ENCODE measurements around the gene PPP2R2C. TPM values are rescaled to one million over a fixed set of nuclear protein-coding genes. Genes with fewer than 3 reads are reported as not detected.

PPP2R2C gene
- total RNA-seq, 6 experiments from 2014 or later: 0.14 to 0.25 (median 0.23) TPM; not detected in 2

GRCh38 chr4:6402566-6403399, 69.6 kb downstream of the PPP2R2C start:
- H3K27ac Mint-ChIP-seq: no peak overlapping the region
- no peaks in the 10 kb centered on the region for H3K4me1 Mint-ChIP-seq (ENCODE audit: low read depth)
- no peak for TF ChIP-seq CTCF (IDR thresholded peaks at IDR 0.05)
- no peaks in the 10 kb centered on the region for H3K36me3 Mint-ChIP-seq (ENCODE audit: low read depth)
- DNase-seq: no peak
- H3K4me3 Mint-ChIP-seq: no peak overlapping the region
- H3K9me3 Mint-ChIP-seq: no peaks in the 10 kb centered on the region
- peaks cover 44% of the 10 kb centered on the region for H3K27me3 Mint-ChIP-seq (ENCODE audit: insufficient read depth)

- Mint-ChIP-seq H3K4me1 (ENCODE audit: low read depth) (no peaks in the 10 kb centered on the region), H3K36me3 (ENCODE audit: low read depth) (no peaks in the 10 kb centered on the region), H3K27ac (no peak overlapping the region), H3K9me3 (no peaks in the 10 kb centered on the region), H3K4me3 (no peak overlapping the region), H3K27me3 (ENCODE audit: insufficient read depth) (peaks cover 47% of the 10 kb centered on the region)
- DNase-seq: no peak
- TF ChIP-seq CTCF (IDR thresholded peaks at IDR 0.05): no peak
These were observed 70.6 kb downstream of the PPP2R2C start for GRCh38 chr4:6401797-6402196.

GRCh38 chr4:6396696-6397236, 75.6 kb downstream of the PPP2R2C start:
- no peaks in the 10 kb centered on the region for H3K4me1 Mint-ChIP-seq (ENCODE audit: low read depth)
- H3K36me3 Mint-ChIP-seq (ENCODE audit: low read depth): no peaks in the 10 kb centered on the region
- H3K9me3 Mint-ChIP-seq: no peaks in the 10 kb centered on the region
- no peak overlapping the region for H3K27ac Mint-ChIP-seq
- no peak for TF ChIP-seq CTCF (IDR thresholded peaks at IDR 0.05)
- no peak for DNase-seq
- H3K27me3 Mint-ChIP-seq (ENCODE audit: insufficient read depth): peaks cover 24% of the 10 kb centered on the region
- no peak overlapping the region for H3K4me3 Mint-ChIP-seq

- DNase-seq: no peak
- peaks cover 20% of the 10 kb centered on the region for H3K27me3 Mint-ChIP-seq (ENCODE audit: insufficient read depth)
- no peak for TF ChIP-seq CTCF (IDR thresholded peaks at IDR 0.05)
- H3K9me3 Mint-ChIP-seq: no peaks in the 10 kb centered on the region
- H3K4me1 Mint-ChIP-seq (ENCODE audit: low read depth): no peaks in the 10 kb centered on the region
- H3K36me3 Mint-ChIP-seq (ENCODE audit: low read depth): no peaks in the 10 kb centered on the region
- no peak overlapping the region for H3K4me3 Mint-ChIP-seq
- no peak overlapping the region for H3K27ac Mint-ChIP-seq
These were observed 76.8 kb downstream of the PPP2R2C start for GRCh38 chr4:6395466-6396228.

- no peaks in the 10 kb centered on the region for H3K4me1 Mint-ChIP-seq (ENCODE audit: low read depth)
- no peaks in the 10 kb centered on the region for H3K9me3 Mint-ChIP-seq
- DNase-seq: no peak
- no peak overlapping the region for H3K27ac Mint-ChIP-seq
- peaks cover 22% of the 10 kb centered on the region for H3K27me3 Mint-ChIP-seq (ENCODE audit: insufficient read depth)
- no peak overlapping the region for H3K4me3 Mint-ChIP-seq
- TF ChIP-seq CTCF (IDR thresholded peaks at IDR 0.05): no peak
- H3K36me3 Mint-ChIP-seq (ENCODE audit: low read depth): no peaks in the 10 kb centered on the region
These were observed 77.7 kb downstream of the PPP2R2C start for GRCh38 chr4:6394671-6395081.

All from HFFc6 (cell line).